MM.1S (cell line): ENCODE data around the gene GMCL2.

Experiments used
- DNase-seq: peaks from one replicate; pipeline ENCODE4 v3.0.0-alpha.2; 2015
- H2AFZ ChIP-seq: fragments of 300-600 bp; sonication (generic); 2 replicates; pipeline ENCODE4 v1.6.0; 2016; ENCODE audit warnings: antibody characterized with exemption, low read length
- H3F3A ChIP-seq: fragments of 300-600 bp; sonication (generic); 2 replicates; pipeline ENCODE4 v1.6.1; 2016; ENCODE audit warnings: mild to moderate bottlenecking, antibody characterized with exemption, low read length, moderate library complexity, mixed read lengths; ENCODE audit not compliant: insufficient read depth
- H3K27ac ChIP-seq: fragments of 300-600 bp; sonication (generic); 2 replicates; pipeline ENCODE4 v1.5.1; 2016; ENCODE audit warnings: mild to moderate bottlenecking, low read length
- H3K27me3 ChIP-seq: fragments of 300-600 bp; sonication (generic); replicated peaks from 2 replicates; pipeline ENCODE4 v1.6.0; 2016; ENCODE audit warnings: low read length; ENCODE audit not compliant: insufficient read depth
- H3K36me3 ChIP-seq: fragments of 300-600 bp; sonication (generic); replicated peaks from 2 replicates; pipeline ENCODE4 v1.6.1; 2016; ENCODE audit warnings: mild to moderate bottlenecking, low read length, mixed read lengths; ENCODE audit not compliant: insufficient read depth
- H3K4me1 ChIP-seq: fragments of 300-600 bp; sonication (generic); 2 replicates; pipeline ENCODE4 v1.6.1; 2016; ENCODE audit warnings: low read length, mixed read lengths
- H3K4me2 ChIP-seq: fragments of 300-600 bp; sonication (generic); 2 replicates; pipeline ENCODE4 v1.6.0; 2016; ENCODE audit warnings: low read depth, low read length
- H3K4me3 ChIP-seq: fragments of 300-600 bp; sonication (generic); 2 replicates; pipeline ENCODE4 v1.5.1; 2016; ENCODE audit warnings: low read length, mixed read lengths
- H3K79me2 ChIP-seq: fragments of 300-600 bp; sonication (generic); 2 replicates; pipeline ENCODE4 v1.6.1; 2016; ENCODE audit warnings: mixed run types, low read length, mixed read lengths
- H3K9ac ChIP-seq: fragments of 300-600 bp; sonication (generic); 2 replicates; pipeline ENCODE4 v1.6.1; 2016; ENCODE audit warnings: low read length, mixed read lengths
- H3K9me2 ChIP-seq: fragments of 300-600 bp; sonication (generic); replicated peaks from 2 replicates; pipeline ENCODE4 v1.6.1; 2016; ENCODE audit warnings: mild to moderate bottlenecking, low read length, mixed read lengths; ENCODE audit not compliant: insufficient read depth
- H3K9me3 ChIP-seq: fragments of 300-600 bp; sonication (generic); replicated peaks from 2 replicates; pipeline ENCODE4 v1.6.1; 2016; ENCODE audit warnings: mild to moderate bottlenecking, low read length, mixed read lengths; ENCODE audit not compliant: insufficient read depth
- H4K20me1 ChIP-seq: fragments of 300-600 bp; sonication (generic); 2 replicates; pipeline ENCODE4 v1.6.1; 2016; ENCODE audit warnings: mild to moderate bottlenecking, low read length, moderate library complexity, mixed read lengths; ENCODE audit not compliant: insufficient read depth
- EZH2 ChIP-seq: fragments of 300-600 bp; sonication (generic); optimal IDR thresholded peaks from 2 replicates; pipeline ENCODE3; 2017; ENCODE audit warnings: low read depth, mild to moderate bottlenecking, antibody characterized with exemption, low read length, mixed read lengths
- EZH2phosphoT487 ChIP-seq: fragments of 300-600 bp; sonication (generic); IDR thresholded peaks from 2 replicates; pipeline ENCODE4 v1.6.1; 2018; ENCODE audit warnings: antibody characterized with exemption, low read length
- TF ChIP-seq, protein P1 (sequence below): fragments of 300-600 bp; sonication (generic); IDR thresholded peaks from 2 replicates; pipeline ENCODE4 v1.5.1; 2016; ENCODE audit warnings: antibody characterized with exemption, low read length, mixed read lengths

Gene GMCL2

GRCh38 chr5:178150977-178151734, 36.0 kb downstream of the GMCL2 start:
- H3K4me1 ChIP-seq: no peaks in the 10 kb centered on the region
- H4K20me1 ChIP-seq: peaks cover 4% of the 10 kb centered on the region; the same call in 1 of the 2 replicates
- no peak overlapping the region for H3K4me2 ChIP-seq

DNA sequence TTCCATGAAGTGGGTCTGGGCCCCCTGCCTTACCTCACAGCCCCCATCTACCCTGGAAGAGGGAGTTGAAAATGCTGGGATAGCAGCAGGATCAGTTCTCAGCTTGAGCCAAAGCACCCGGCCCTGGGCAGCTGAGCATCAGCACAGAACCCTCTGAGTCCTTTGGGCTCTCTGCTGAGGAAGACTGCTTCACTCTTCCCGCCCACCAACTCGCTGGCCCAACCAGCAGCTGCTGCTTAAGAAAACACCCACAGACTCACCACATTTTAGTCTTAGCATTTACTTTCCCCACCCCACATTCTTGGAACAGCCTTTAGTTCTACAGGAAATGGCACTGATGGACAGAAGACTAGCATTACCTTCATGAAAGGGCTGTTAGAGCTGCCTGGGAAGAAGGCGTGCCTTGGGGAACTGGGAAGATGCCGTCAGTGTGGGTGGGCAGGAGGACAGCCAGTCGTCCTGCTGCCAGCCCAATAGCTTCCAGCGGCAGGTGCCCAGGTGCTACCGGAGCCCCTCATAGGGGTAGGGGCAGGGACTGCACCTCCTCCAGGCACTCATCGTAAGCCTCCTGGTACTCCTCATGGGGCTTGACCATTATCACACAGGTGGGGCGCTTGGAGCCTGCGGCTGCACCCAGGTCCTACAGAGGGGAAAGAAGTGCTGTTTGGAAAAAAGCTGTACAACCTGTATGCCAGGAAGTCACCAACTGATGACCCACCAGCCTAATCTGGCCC, 37.8 kb downstream of the GMCL2 start:
- Histone ChIP-seq H3K9ac (no peak overlapping the region), H3F3A (peaks cover 11% of the 10 kb centered on the region), H2AFZ (no peak overlapping the region), H3K9me3 (no peaks in the 10 kb centered on the region), H3K4me2 (no peak overlapping the region), H3K9me2 (no peaks in the 10 kb centered on the region), H3K36me3 (peaks cover 11% of the 10 kb centered on the region; the same call in 1 of the 2 replicates), H3K27me3 (no peaks in the 10 kb centered on the region), H3K79me2 (peaks cover 43% of the 10 kb centered on the region), H3K27ac (no peak overlapping the region), H3K4me1 (no peaks in the 10 kb centered on the region), H4K20me1 (peaks cover 5% of the 10 kb centered on the region; the same call in 1 of the 2 replicates), H3K4me3 (no peak overlapping the region)
- TF ChIP-seq, protein P1, sequence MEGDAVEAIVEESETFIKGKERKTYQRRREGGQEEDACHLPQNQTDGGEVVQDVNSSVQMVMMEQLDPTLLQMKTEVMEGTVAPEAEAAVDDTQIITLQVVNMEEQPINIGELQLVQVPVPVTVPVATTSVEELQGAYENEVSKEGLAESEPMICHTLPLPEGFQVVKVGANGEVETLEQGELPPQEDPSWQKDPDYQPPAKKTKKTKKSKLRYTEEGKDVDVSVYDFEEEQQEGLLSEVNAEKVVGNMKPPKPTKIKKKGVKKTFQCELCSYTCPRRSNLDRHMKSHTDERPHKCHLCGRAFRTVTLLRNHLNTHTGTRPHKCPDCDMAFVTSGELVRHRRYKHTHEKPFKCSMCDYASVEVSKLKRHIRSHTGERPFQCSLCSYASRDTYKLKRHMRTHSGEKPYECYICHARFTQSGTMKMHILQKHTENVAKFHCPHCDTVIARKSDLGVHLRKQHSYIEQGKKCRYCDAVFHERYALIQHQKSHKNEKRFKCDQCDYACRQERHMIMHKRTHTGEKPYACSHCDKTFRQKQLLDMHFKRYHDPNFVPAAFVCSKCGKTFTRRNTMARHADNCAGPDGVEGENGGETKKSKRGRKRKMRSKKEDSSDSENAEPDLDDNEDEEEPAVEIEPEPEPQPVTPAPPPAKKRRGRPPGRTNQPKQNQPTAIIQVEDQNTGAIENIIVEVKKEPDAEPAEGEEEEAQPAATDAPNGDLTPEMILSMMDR: no peak
- TF ChIP-seq EZH2phosphoT487: no peak
- TF ChIP-seq EZH2: no peak
- no peak for DNase-seq

More at GRCh38 chr5:178150977-178151734, 36.0 kb downstream of the GMCL2 start:
- Histone ChIP-seq H3F3A (peaks cover 9% of the 10 kb centered on the region; the same call in 1 of the 2 replicates), H3K27ac (no peak overlapping the region), H3K9ac (no peak overlapping the region), H2AFZ (no peak overlapping the region), H3K79me2 (peaks cover 43% of the 10 kb centered on the region), H3K9me3 (no peaks in the 10 kb centered on the region), H3K27me3 (no peaks in the 10 kb centered on the region), H3K9me2 (no peaks in the 10 kb centered on the region), H3K4me3 (no peak overlapping the region), H3K36me3 (peaks cover 11% of the 10 kb centered on the region; the same call in 1 of the 2 replicates)
- DNase-seq: no peak
- TF ChIP-seq, protein P1: no peak
- TF ChIP-seq EZH2phosphoT487: no peak
- no peak for TF ChIP-seq EZH2

DNA sequence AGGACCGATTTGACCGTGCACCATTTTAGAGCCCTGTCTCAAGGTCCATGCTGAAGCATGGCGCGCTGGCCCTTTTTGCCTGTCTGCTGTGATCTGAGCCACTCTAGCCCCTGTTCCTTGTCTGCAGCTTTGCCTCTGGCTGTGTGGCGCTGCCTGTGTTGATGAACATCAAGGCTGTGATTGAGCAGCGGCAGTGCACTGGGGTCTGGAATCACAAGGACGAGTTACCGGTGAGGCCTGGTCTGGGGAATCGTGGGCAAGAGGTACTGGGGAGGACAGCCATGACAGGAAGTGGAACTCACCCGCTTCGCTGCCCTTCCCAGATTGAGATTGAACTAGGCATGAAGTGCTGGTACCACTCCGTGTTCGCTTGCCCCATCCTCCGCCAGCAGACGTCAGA, 39.8 kb downstream of the GMCL2 start:
- no peak for DNase-seq
- Histone ChIP-seq H2AFZ (no peak overlapping the region), H3K9me2 (no peaks in the 10 kb centered on the region), H3K4me2 (no peak overlapping the region), H3K4me1 (no peaks in the 10 kb centered on the region), H4K20me1 (peaks cover 5% of the 10 kb centered on the region; the same call in 1 of the 2 replicates), H3K4me3 (no peak overlapping the region), H3F3A (peaks cover 11% of the 10 kb centered on the region), H3K36me3 (peaks cover 11% of the 10 kb centered on the region; the same call in 1 of the 2 replicates), H3K27me3 (no peaks in the 10 kb centered on the region), H3K9ac (no peak overlapping the region), H3K79me2 (peaks cover 30% of the 10 kb centered on the region), H3K27ac (no peak overlapping the region), H3K9me3 (no peaks in the 10 kb centered on the region)
- TF ChIP-seq EZH2 (no peak), EZH2phosphoT487 (no peak)
- TF ChIP-seq, protein P1: no peak
